Adrenal gland (tissue), 5 donors: Measurements from ENCODE around the gene ERN1.

Experiments used
- POLR2A ChIP-seq, 2 donors: fragments of 450-650 bp; IDR thresholded peaks; one replicate each; pipeline ENCODE4 v1.6.1; 2017; ENCODE audit warnings: antibody characterized with exemption in 2 of 2, mild to moderate bottlenecking in 2 of 2, moderate library complexity in 1 of 2
- TF ChIP-seq, protein P1 (sequence below), 6 experiments: fragments of 450-650 bp in 4 of 6; fragments of 200-600 bp in 2 of 6; sonication (generic) in 1 of 6; IDR thresholded peaks; 1 replicate in 5 of 6; 2 replicates in 1 of 6; pipeline versions ENCODE4 v1.5.1 to v1.8.0; 2016 to 2021; ENCODE audit warnings: antibody characterized with exemption in 6 of 6, mild to moderate bottlenecking in 2 of 6, moderate library complexity in 1 of 6
- donor health status: DM: no; HTN: no; CAD: no.

DNA sequence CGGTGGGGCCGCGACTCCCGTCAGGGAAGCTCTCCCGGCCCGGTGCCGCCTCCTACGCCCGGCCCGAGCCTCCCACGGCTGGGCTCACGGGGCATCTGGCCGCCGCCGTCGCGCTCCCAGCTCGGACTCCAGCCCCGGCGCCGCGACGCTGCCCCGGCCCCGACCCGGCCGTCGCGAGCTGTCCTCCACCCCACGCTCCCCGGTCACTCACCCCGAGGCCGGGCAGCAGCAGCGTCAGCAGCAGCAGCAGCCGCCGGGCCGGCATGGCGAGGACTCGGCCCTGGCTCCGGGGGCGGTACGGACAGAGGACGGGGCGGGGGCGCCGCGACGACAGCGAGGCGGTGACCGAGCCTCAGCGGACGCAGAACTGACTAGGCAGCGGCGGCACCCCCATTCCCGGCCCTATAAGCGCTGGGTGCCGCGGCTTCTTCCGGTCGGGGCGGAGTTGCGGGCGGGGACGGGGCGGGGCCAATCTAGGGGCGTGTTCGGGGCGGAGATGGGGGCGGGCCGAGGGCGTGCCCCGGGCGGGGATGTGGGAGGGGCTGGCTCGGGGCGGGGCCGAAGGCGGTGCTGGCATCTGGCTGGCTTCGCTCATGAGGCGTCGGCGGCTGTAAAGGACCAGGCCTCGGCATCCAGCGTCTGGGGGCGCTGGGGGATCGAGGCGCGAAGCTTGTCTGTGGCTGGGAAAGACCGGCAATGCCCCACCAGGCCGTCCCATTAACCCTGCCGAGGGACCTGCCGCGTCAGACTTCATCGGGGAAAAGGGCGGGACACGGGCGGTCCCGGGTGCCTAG lies at the start of gene ERN1:
- TF ChIP-seq, protein P1, sequence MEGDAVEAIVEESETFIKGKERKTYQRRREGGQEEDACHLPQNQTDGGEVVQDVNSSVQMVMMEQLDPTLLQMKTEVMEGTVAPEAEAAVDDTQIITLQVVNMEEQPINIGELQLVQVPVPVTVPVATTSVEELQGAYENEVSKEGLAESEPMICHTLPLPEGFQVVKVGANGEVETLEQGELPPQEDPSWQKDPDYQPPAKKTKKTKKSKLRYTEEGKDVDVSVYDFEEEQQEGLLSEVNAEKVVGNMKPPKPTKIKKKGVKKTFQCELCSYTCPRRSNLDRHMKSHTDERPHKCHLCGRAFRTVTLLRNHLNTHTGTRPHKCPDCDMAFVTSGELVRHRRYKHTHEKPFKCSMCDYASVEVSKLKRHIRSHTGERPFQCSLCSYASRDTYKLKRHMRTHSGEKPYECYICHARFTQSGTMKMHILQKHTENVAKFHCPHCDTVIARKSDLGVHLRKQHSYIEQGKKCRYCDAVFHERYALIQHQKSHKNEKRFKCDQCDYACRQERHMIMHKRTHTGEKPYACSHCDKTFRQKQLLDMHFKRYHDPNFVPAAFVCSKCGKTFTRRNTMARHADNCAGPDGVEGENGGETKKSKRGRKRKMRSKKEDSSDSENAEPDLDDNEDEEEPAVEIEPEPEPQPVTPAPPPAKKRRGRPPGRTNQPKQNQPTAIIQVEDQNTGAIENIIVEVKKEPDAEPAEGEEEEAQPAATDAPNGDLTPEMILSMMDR (IDR thresholded peaks at IDR 0.05), result no peak
- TF ChIP-seq POLR2A (IDR thresholded peaks at IDR 0.05), result peak; percentile 92 to 99
